Measurements from ENCODE around the gene RBMXL3.
"Not testable (repeated sequence)": the region's sequence is repeated elsewhere in the genome, so short reads cannot be mapped to it uniquely, and the experiment has no call there.

RBMXL3 gene

GRCh38 chrX:115189110-115189509, at the start of gene RBMXL3:
RBMXL3 (plus strand) TSS chrX:115189410; CDS start chrX:115189442, 32 bp downstream.
- DNase-seq, result no peak

- DNase-seq, result no peak
Observed at GRCh38 chrX:115142057-115142456, 47.2 kb upstream of the RBMXL3 start.

- DNase-seq, result no peak
Observed at GRCh38 chrX:115147220-115147619, 42.0 kb upstream of the RBMXL3 start.

GRCh38 chrX:115173181-115173580, 16.0 kb upstream of the RBMXL3 start:
- DNase-seq, result no peak

GRCh38 chrX:115174548-115174947, 14.7 kb upstream of the RBMXL3 start:
- DNase-seq, result no peak

- DNase-seq, result no peak
Observed at GRCh38 chrX:115177932-115178331, 11.3 kb upstream of the RBMXL3 start.

- DNase-seq, result no peak
Observed at GRCh38 chrX:115178473-115178872, 10.7 kb upstream of the RBMXL3 start.

GRCh38 chrX:115183980-115184379, 5.2 kb upstream of the RBMXL3 start:
- no peak for DNase-seq

- no peak for DNase-seq
Observed at GRCh38 chrX:115189646-115190635, 731 bp downstream of the RBMXL3 start.

- DNase-seq, result no peak
Observed at GRCh38 chrX:115190636-115191489, 1.7 kb downstream of the RBMXL3 start.

GRCh38 chrX:115191490-115192243, 2.5 kb downstream of the RBMXL3 start:
- DNase-seq, result no peak

- DNase-seq, result no peak
Observed at GRCh38 chrX:115192244-115192700, 3.1 kb downstream of the RBMXL3 start.

- DNase-seq, result no peak
Observed at GRCh38 chrX:115204040-115204439, 14.8 kb downstream of the RBMXL3 start.

GRCh38 chrX:115209547-115209946, 20.3 kb downstream of the RBMXL3 start:
- not testable (repeated sequence) for DNase-seq

- no peak for DNase-seq
Observed at GRCh38 chrX:115214151-115214550, 24.9 kb downstream of the RBMXL3 start.

GRCh38 chrX:115214605-115215004, 25.4 kb downstream of the RBMXL3 start:
- no peak for DNase-seq

- not testable (repeated sequence) for DNase-seq
Observed at GRCh38 chrX:115217346-115217745, 28.1 kb downstream of the RBMXL3 start.

- no peak for DNase-seq
Observed at GRCh38 chrX:115226929-115227328, 37.7 kb downstream of the RBMXL3 start.

- DNase-seq, result no peak
Observed at GRCh38 chrX:115229337-115230003, 40.3 kb downstream of the RBMXL3 start.

- no peak for DNase-seq
Observed at GRCh38 chrX:115232933-115233496, 43.8 kb downstream of the RBMXL3 start.
